OCI-LY3 (cell line): ENCODE measurements around the gene ZNF394.

Experiments
- H2AFZ ChIP-seq: fragments of 200-600, 300-600 bp; shearing (Covaris generic); 2 replicates; pipeline ENCODE4 v1.6.0; 2014; ENCODE audit warnings: antibody characterized with exemption, low read depth, low read length
- H3K27ac ChIP-seq: fragments of 200-600, 300-600 bp; sonication (generic); 2 replicates; pipeline ENCODE4 v1.5.1; 2014; ENCODE audit warnings: mild to moderate bottlenecking, low read length, moderate library complexity, mixed read lengths
- H3K27me3 ChIP-seq: fragments of 200-600, 300-600 bp; sonication (generic); 2 replicates; pipeline ENCODE4 v1.6.1; 2014; ENCODE audit warnings: low read depth, low read length, mixed read lengths
- H3K36me3 ChIP-seq: fragments of 200-600, 300-600 bp; sonication (generic); replicated peaks from 2 replicates; pipeline ENCODE3; 2014; ENCODE audit warnings: low read depth, low read length, mixed read lengths
- H3K4me1 ChIP-seq: fragments of 300-600, 200-600 bp; sonication (generic); 2 replicates; pipeline ENCODE4 v1.6.1; 2014; ENCODE audit warnings: low read length, mixed read lengths
- H3K4me2 ChIP-seq: fragments of 200-600, 300-600 bp; sonication (generic); 2 replicates; pipeline ENCODE4 v1.6.1; 2014; ENCODE audit warnings: low read length, mixed read lengths
- H3K4me3 ChIP-seq: fragments of 300-600, 200-600 bp; sonication (generic); 2 replicates; pipeline ENCODE4 v1.5.1; 2014; ENCODE audit warnings: antibody characterized with exemption, mild to moderate bottlenecking, low read length, moderate library complexity
- H3K79me2 ChIP-seq: fragments of 300-600, 200-600 bp; shearing (Covaris generic); 2 replicates; pipeline ENCODE4 v1.6.1; 2014; ENCODE audit warnings: mild to moderate bottlenecking, low read length, mixed read lengths
- H3K9ac ChIP-seq: fragments of 300-600, 200-600 bp; shearing (Covaris generic); 2 replicates; pipeline ENCODE4 v1.6.0; 2014; ENCODE audit warnings: mild to moderate bottlenecking, low read length, moderate library complexity
- H3K9me3 ChIP-seq: fragments of 200-600, 300-600 bp; shearing (Covaris generic); 2 replicates; pipeline ENCODE4 v1.6.1; 2014; ENCODE audit warnings: low read length, mixed read lengths; ENCODE audit not compliant: insufficient read depth
- H4K20me1 ChIP-seq: fragments of 200-600, 300-600 bp; sonication (generic); 2 replicates; pipeline ENCODE4 v1.6.1; 2016; ENCODE audit warnings: low read length, mixed read lengths; ENCODE audit not compliant: insufficient read depth
- CTCF ChIP-seq: fragments of 200-600, 300-600 bp; sonication (generic); IDR thresholded peaks from 2 replicates; pipeline ENCODE4 v1.5.1; 2014; ENCODE audit warnings: antibody characterized with exemption, low read length, low read depth
- EZH2phosphoT487 ChIP-seq: fragments of 200-600 bp; shearing (Covaris generic); IDR thresholded peaks from 2 replicates; pipeline ENCODE4 v1.6.1; 2018; ENCODE audit warnings: antibody characterized with exemption, mixed run types, low read depth

Gene ZNF394

GRCh38 chr7:99456288-99456687, 43.8 kb downstream of the ZNF394 start:
- H4K20me1 ChIP-seq, result peaks cover 19% of the 10 kb centered on the region
- H3K4me1 ChIP-seq, result no peaks in the 10 kb centered on the region
- H3K27ac ChIP-seq, result no peak overlapping the region
- H3K36me3 ChIP-seq, result peaks cover 73% of the 10 kb centered on the region
- H2AFZ ChIP-seq, result no peak overlapping the region
- no peak overlapping the region for H3K4me3 ChIP-seq
- no peaks in the 10 kb centered on the region for H3K27me3 ChIP-seq
- TF ChIP-seq EZH2phosphoT487, result no peak
- no peak for TF ChIP-seq CTCF
- H3K9me3 ChIP-seq, result no peaks in the 10 kb centered on the region
- H3K79me2 ChIP-seq, result peaks cover 37% of the 10 kb centered on the region
- H3K4me2 ChIP-seq, result no peak overlapping the region
- H3K9ac ChIP-seq, result no peak overlapping the region

GRCh38 chr7:99455874-99456273, 44.2 kb downstream of the ZNF394 start:
- peaks cover 15% of the 10 kb centered on the region for H4K20me1 ChIP-seq
- no peak overlapping the region for H2AFZ ChIP-seq
- H3K79me2 ChIP-seq, result peaks cover 33% of the 10 kb centered on the region
- H3K9me3 ChIP-seq, result no peaks in the 10 kb centered on the region
- H3K4me3 ChIP-seq, result no peak overlapping the region
- no peak overlapping the region for H3K27ac ChIP-seq
- no peaks in the 10 kb centered on the region for H3K4me1 ChIP-seq
- H3K4me2 ChIP-seq, result no peak overlapping the region
- TF ChIP-seq CTCF, result no peak
- TF ChIP-seq EZH2phosphoT487, result no peak
- H3K9ac ChIP-seq, result no peak overlapping the region
- no peaks in the 10 kb centered on the region for H3K27me3 ChIP-seq
- H3K36me3 ChIP-seq, result peaks cover 70% of the 10 kb centered on the region

- Histone ChIP-seq H3K27ac (no peak overlapping the region), H3K4me2 (no peak overlapping the region), H3K4me3 (no peak overlapping the region), H2AFZ (no peak overlapping the region), H3K36me3 (peaks cover 72% of the 10 kb centered on the region), H4K20me1 (peaks cover 4% of the 10 kb centered on the region; the same call in 1 of the 2 replicates), H3K4me1 (no peaks in the 10 kb centered on the region), H3K79me2 (peaks cover 8% of the 10 kb centered on the region; the same call in 1 of the 2 replicates), H3K27me3 (no peaks in the 10 kb centered on the region), H3K9ac (no peak overlapping the region), H3K9me3 (no peaks in the 10 kb centered on the region)
- TF ChIP-seq EZH2phosphoT487 (no peak), CTCF (no peak)
These were observed 47.0 kb downstream of the ZNF394 start for GRCh38 chr7:99453105-99453504.

- no peak for TF ChIP-seq EZH2phosphoT487
- no peak for TF ChIP-seq CTCF
- no peaks in the 10 kb centered on the region for H3K27me3 ChIP-seq
- no peak overlapping the region for H3K4me3 ChIP-seq
- no peak overlapping the region for H3K9ac ChIP-seq
- no peaks in the 10 kb centered on the region for H3K4me1 ChIP-seq
- no peak overlapping the region for H3K27ac ChIP-seq
- H3K9me3 ChIP-seq, result no peaks in the 10 kb centered on the region
- H3K36me3 ChIP-seq, result peaks cover 69% of the 10 kb centered on the region
- H3K4me2 ChIP-seq, result no peak overlapping the region
- peaks cover 3% of the 10 kb centered on the region; the same call in 1 of the 2 replicates for H3K79me2 ChIP-seq
- no peak overlapping the region for H2AFZ ChIP-seq
- peaks cover 4% of the 10 kb centered on the region; the same call in 1 of the 2 replicates for H4K20me1 ChIP-seq
These were observed 47.5 kb downstream of the ZNF394 start for GRCh38 chr7:99452541-99452940.
